MM.1S (cell line): ENCODE results near the gene PKP4.
A peak's percentile ranks its signal among the peaks of the same experiment; 100 is the strongest.

Experiments
- DNase-seq: peaks from one replicate; pipeline ENCODE4 v3.0.0-alpha.2; 2015
- H2AFZ ChIP-seq: fragments of 300-600 bp; sonication (generic); 2 replicates; pipeline ENCODE4 v1.6.0; 2016; ENCODE audit warnings: antibody characterized with exemption, low read length
- H3F3A ChIP-seq: fragments of 300-600 bp; sonication (generic); 2 replicates; pipeline ENCODE4 v1.6.1; 2016; ENCODE audit warnings: mild to moderate bottlenecking, antibody characterized with exemption, low read length, moderate library complexity, mixed read lengths; ENCODE audit not compliant: insufficient read depth
- H3K27ac ChIP-seq: fragments of 300-600 bp; sonication (generic); 2 replicates; pipeline ENCODE4 v1.5.1; 2016; ENCODE audit warnings: mild to moderate bottlenecking, low read length
- H3K27me3 ChIP-seq: fragments of 300-600 bp; sonication (generic); replicated peaks from 2 replicates; pipeline ENCODE4 v1.6.0; 2016; ENCODE audit warnings: low read length; ENCODE audit not compliant: insufficient read depth
- H3K36me3 ChIP-seq: fragments of 300-600 bp; sonication (generic); replicated peaks from 2 replicates; pipeline ENCODE4 v1.6.1; 2016; ENCODE audit warnings: mild to moderate bottlenecking, low read length, mixed read lengths; ENCODE audit not compliant: insufficient read depth
- H3K4me1 ChIP-seq: fragments of 300-600 bp; sonication (generic); 2 replicates; pipeline ENCODE4 v1.6.1; 2016; ENCODE audit warnings: low read length, mixed read lengths
- H3K4me2 ChIP-seq: fragments of 300-600 bp; sonication (generic); 2 replicates; pipeline ENCODE4 v1.6.0; 2016; ENCODE audit warnings: low read depth, low read length
- H3K4me3 ChIP-seq: fragments of 300-600 bp; sonication (generic); 2 replicates; pipeline ENCODE4 v1.5.1; 2016; ENCODE audit warnings: low read length, mixed read lengths
- H3K79me2 ChIP-seq: fragments of 300-600 bp; sonication (generic); 2 replicates; pipeline ENCODE4 v1.6.1; 2016; ENCODE audit warnings: mixed run types, low read length, mixed read lengths
- H3K9ac ChIP-seq: fragments of 300-600 bp; sonication (generic); 2 replicates; pipeline ENCODE4 v1.6.1; 2016; ENCODE audit warnings: low read length, mixed read lengths
- H3K9me2 ChIP-seq: fragments of 300-600 bp; sonication (generic); replicated peaks from 2 replicates; pipeline ENCODE4 v1.6.1; 2016; ENCODE audit warnings: mild to moderate bottlenecking, low read length, mixed read lengths; ENCODE audit not compliant: insufficient read depth
- H3K9me3 ChIP-seq: fragments of 300-600 bp; sonication (generic); replicated peaks from 2 replicates; pipeline ENCODE4 v1.6.1; 2016; ENCODE audit warnings: mild to moderate bottlenecking, low read length, mixed read lengths; ENCODE audit not compliant: insufficient read depth
- H4K20me1 ChIP-seq: fragments of 300-600 bp; sonication (generic); 2 replicates; pipeline ENCODE4 v1.6.1; 2016; ENCODE audit warnings: mild to moderate bottlenecking, low read length, moderate library complexity, mixed read lengths; ENCODE audit not compliant: insufficient read depth
- CTCF ChIP-seq: fragments of 300-600 bp; sonication (generic); IDR thresholded peaks from 2 replicates; pipeline ENCODE4 v1.5.1; 2016; ENCODE audit warnings: antibody characterized with exemption, low read length, mixed read lengths
- EZH2 ChIP-seq: fragments of 300-600 bp; sonication (generic); optimal IDR thresholded peaks from 2 replicates; pipeline ENCODE3; 2017; ENCODE audit warnings: low read depth, mild to moderate bottlenecking, antibody characterized with exemption, low read length, mixed read lengths
- EZH2phosphoT487 ChIP-seq: fragments of 300-600 bp; sonication (generic); IDR thresholded peaks from 2 replicates; pipeline ENCODE4 v1.6.1; 2018; ENCODE audit warnings: antibody characterized with exemption, low read length

Gene PKP4

GRCh38 chr2:158723921-158724802, 267.4 kb downstream of the PKP4 start:
- Histone ChIP-seq H3K4me3 (no peak overlapping the region), H3K27me3 (no peaks in the 10 kb centered on the region), H3K9ac (no peak overlapping the region), H3K9me3 (no peaks in the 10 kb centered on the region), H3K27ac (no peak overlapping the region), H3K36me3 (no peaks in the 10 kb centered on the region), H3K4me2 (no peak overlapping the region), H3K9me2 (no peaks in the 10 kb centered on the region), H2AFZ (no peak overlapping the region), H3F3A (no peaks in the 10 kb centered on the region), H3K4me1 (no peaks in the 10 kb centered on the region), H4K20me1 (no peaks in the 10 kb centered on the region), H3K79me2 (no peaks in the 10 kb centered on the region)
- no peak for DNase-seq
- TF ChIP-seq EZH2phosphoT487 (no peak), EZH2 (no peak), CTCF (0 out of 2 replicates have a peak, but pooled peaks have one; percentile 7)

- H3K4me1 ChIP-seq: no peaks in the 10 kb centered on the region
- no peaks in the 10 kb centered on the region for H3K36me3 ChIP-seq
- DNase-seq: no peak
- no peaks in the 10 kb centered on the region for H3K9me3 ChIP-seq
- H4K20me1 ChIP-seq: no peaks in the 10 kb centered on the region
- H3K9me2 ChIP-seq: no peaks in the 10 kb centered on the region
- TF ChIP-seq CTCF (no peak), EZH2phosphoT487 (no peak), EZH2 (no peak)
- no peak overlapping the region for H3K9ac ChIP-seq
- no peaks in the 10 kb centered on the region for H3K27me3 ChIP-seq
- no peaks in the 10 kb centered on the region for H3K79me2 ChIP-seq
- no peak overlapping the region for H3K4me3 ChIP-seq
- H3K4me2 ChIP-seq: no peak overlapping the region
- H3F3A ChIP-seq: no peaks in the 10 kb centered on the region
- H2AFZ ChIP-seq: no peak overlapping the region
- no peak overlapping the region for H3K27ac ChIP-seq
These were observed 268.1 kb downstream of the PKP4 start for GRCh38 chr2:158724803-158725381.

- TF ChIP-seq EZH2phosphoT487 (no peak), CTCF (no peak), EZH2 (no peak)
- Histone ChIP-seq H3K27me3 (no peaks in the 10 kb centered on the region), H2AFZ (no peak overlapping the region), H3K79me2 (no peaks in the 10 kb centered on the region), H3K4me3 (no peak overlapping the region), H3K9me2 (no peaks in the 10 kb centered on the region), H3K36me3 (no peaks in the 10 kb centered on the region), H3K9me3 (no peaks in the 10 kb centered on the region), H3K4me1 (no peaks in the 10 kb centered on the region), H4K20me1 (no peaks in the 10 kb centered on the region), H3K4me2 (no peak overlapping the region), H3K9ac (no peak overlapping the region), H3F3A (no peaks in the 10 kb centered on the region), H3K27ac (no peak overlapping the region)
- no peak for DNase-seq
These were observed 268.7 kb downstream of the PKP4 start for GRCh38 chr2:158725441-158725891.
